CD14-positive monocyte (primary cell): ENCODE measurements around the gene DDX27. TPM values are rescaled to one million over a fixed set of nuclear protein-coding genes. Genes with fewer than 3 reads are reported as not detected.

ENCODE experiments used
- DNase-seq, 3 donors: peaks; one replicate each; pipeline ENCODE4 v3.0.0-alpha.2; 2011 to 2022
- H2AFZ ChIP-seq: 2 replicates; pipeline ENCODE4 v1.6.0; 2012; ENCODE audit warnings: mild to moderate bottlenecking, low read depth, low read length, inconsistent platforms; ENCODE audit not compliant: insufficient read depth, poor library complexity, severe bottlenecking
- H3K27ac ChIP-seq, 2 donors: 1 replicate in 1 of 2; 2 replicates in 1 of 2; pipeline ENCODE4 v1.5.1; 2012 to 2013; ENCODE audit warnings: low read length in 2 of 2, control low read depth in 1 of 2, inconsistent platforms in 1 of 2, low read depth in 1 of 2, mild to moderate bottlenecking in 1 of 2
- H3K27me3 ChIP-seq, 2 donors: one replicate each; pipeline versions ENCODE4 v1.6.0 to v1.6.1; 2011 to 2013; ENCODE audit warnings: low read length in 2 of 2; ENCODE audit not compliant: control insufficient read depth in 2 of 2, insufficient read depth in 2 of 2
- H3K36me3 ChIP-seq, 2 donors: replicated peaks in 1 of 2; 1 replicate in 1 of 2; 2 replicates in 1 of 2; pipeline versions ENCODE4 v1.5.1 to v1.6.1; 2012 to 2013; ENCODE audit warnings: low read length in 2 of 2, control low read depth in 1 of 2, inconsistent platforms in 1 of 2, mild to moderate bottlenecking in 1 of 2; ENCODE audit not compliant: insufficient read depth in 2 of 2, control insufficient read depth in 1 of 2
- H3K4me1 ChIP-seq, 2 donors: 1 replicate in 1 of 2; 2 replicates in 1 of 2; pipeline versions ENCODE4 v1.5.1 to v1.6.1; 2012 to 2013; ENCODE audit warnings: low read length in 2 of 2, control low read depth in 1 of 2, inconsistent platforms in 1 of 2, mild to moderate bottlenecking in 1 of 2, moderate library complexity in 1 of 2; ENCODE audit not compliant: insufficient read depth in 2 of 2, control insufficient read depth in 1 of 2
- H3K4me2 ChIP-seq: replicated peaks from 2 replicates; pipeline ENCODE3; 2012; ENCODE audit warnings: low read length, moderate library complexity, mild to moderate bottlenecking; ENCODE audit not compliant: poor library complexity, severe bottlenecking; ENCODE audit errors: extremely low read depth
- H3K4me3 ChIP-seq, 3 experiments: fragments of 200-600 bp in 1 of 3; sonication (generic) in 1 of 3; replicated peaks in 1 of 3; 1 replicate in 2 of 3; 2 replicates in 1 of 3; pipeline ENCODE4 v1.5.1; 2011 to 2013; ENCODE audit warnings: low read length in 3 of 3, mild to moderate bottlenecking in 3 of 3, control low read depth in 2 of 3, low read depth in 2 of 3, inconsistent platforms in 1 of 3, moderate library complexity in 1 of 3
- H3K79me2 ChIP-seq: 2 replicates; pipeline ENCODE4 v1.6.0; 2012; ENCODE audit warnings: mild to moderate bottlenecking, control low read depth, inconsistent platforms, low read length, moderate library complexity; ENCODE audit not compliant: insufficient read depth
- H3K9ac ChIP-seq: 2 replicates; pipeline ENCODE4 v1.6.0; 2017; ENCODE audit warnings: low read length, mild to moderate bottlenecking; ENCODE audit not compliant: insufficient read depth, poor library complexity, severe bottlenecking
- H3K9me3 ChIP-seq, 2 donors: replicated peaks in 1 of 2; 1 replicate in 1 of 2; 2 replicates in 1 of 2; pipeline versions ENCODE4 v1.5.1 to v1.6.1; 2012 to 2013; ENCODE audit warnings: low read length in 2 of 2, control low read depth in 1 of 2; ENCODE audit not compliant: control insufficient read depth in 1 of 2, insufficient read depth in 1 of 2
- H4K20me1 ChIP-seq: 2 replicates; pipeline ENCODE4 v1.6.0; 2012; ENCODE audit warnings: mild to moderate bottlenecking, low read length, control low read depth, moderate library complexity; ENCODE audit not compliant: insufficient read depth
- H3K27ac Mint-ChIP-seq, 7 donors: one replicate each; pipeline ENCODE4 v1.8.0; 2020; ENCODE audit warnings: mild to moderate bottlenecking in 7 of 7, mixed read lengths in 7 of 7, moderate library complexity in 6 of 7, inconsistent platforms in 2 of 7
- H3K27me3 Mint-ChIP-seq, 3 donors: one replicate each; pipeline ENCODE4 v1.8.0; 2021 to 2022; ENCODE audit warnings: low read depth in 3 of 3, mild to moderate bottlenecking in 3 of 3, mixed read lengths in 3 of 3, moderate library complexity in 3 of 3, inconsistent platforms in 1 of 3
- H3K36me3 Mint-ChIP-seq, 2 donors: one replicate each; pipeline ENCODE4 v1.8.0; 2020; ENCODE audit warnings: mixed read lengths in 2 of 2, inconsistent platforms in 1 of 2, mild to moderate bottlenecking in 1 of 2
- H3K4me1 Mint-ChIP-seq: one replicate; pipeline ENCODE4 v1.8.0; 2020; ENCODE audit warnings: mild to moderate bottlenecking, mixed read lengths
- H3K4me3 Mint-ChIP-seq, 2 donors: one replicate each; pipeline ENCODE4 v1.8.0; 2020; ENCODE audit warnings: mild to moderate bottlenecking in 2 of 2, mixed read lengths in 2 of 2, moderate library complexity in 1 of 2
- H3K9me3 Mint-ChIP-seq, 7 donors: one replicate each; pipeline ENCODE4 v1.8.0; 2020 to 2022; ENCODE audit warnings: mixed read lengths in 7 of 7, mild to moderate bottlenecking in 6 of 7, moderate library complexity in 6 of 7, inconsistent platforms in 2 of 7
- CTCF ChIP-seq: fragments of 200-600 bp; IDR thresholded peaks from one replicate; pipeline ENCODE4 v1.8.0; 2022; ENCODE audit warnings: antibody characterized with exemption, mild to moderate bottlenecking
- WGBS: methylation state at CpG from one replicate; pipeline ENCODE4 v1.1.5; 2013; ENCODE audit warnings: missing lambda C conversion rate; ENCODE audit not compliant: insufficient coverage; 5-methylcytosine and 5-hydroxymethylcytosine counted together
- intact Hi-C, 2 donors: fragments of 100-400 bp; cut with micrococcal nuclease; formaldehyde crosslinking; loops; one replicate each; pipeline versions ENCODE4 v1.15.0 to v1.15.1; 2023
- polyA plus RNA-seq, 3 donors: library from polyadenylated mRNA; depleted of rRNA in 1 of 3; unstranded in 2 of 3; stranded (reverse) in 1 of 3; fragments of 300-500 nt in 2 of 3; fragments of >200 nt in 1 of 3; fragmentation: Illumina TruSeq in 2 of 3; gene quantifications; 1 replicate in 2 of 3; 2 replicates in 1 of 3; pipeline ENCODE4 v1.2.3, GENCODE V29; 2012 to 2021

Gene DDX27
- polyA plus RNA-seq, 3 donors: 13.8 to 31.5 (median 17.7) TPM

GRCh38 chr20:49219924-49220831 is 962 bp downstream of the DDX27 start:
- Histone ChIP-seq H3K27ac (peak overlapping the region; percentile 79 to 97), H3K27me3 (no peaks in the 10 kb centered on the region), H3K4me3 (peak overlapping the region; percentile 77 to 94 (median 92)), H3K36me3 (peaks cover 36 to 41% of the 10 kb centered on the region in 2 donors), H3K4me2 (peak overlapping the region; percentile 97), H3K9ac (peak overlapping the region; percentile 80), H4K20me1 (no peaks in the 10 kb centered on the region), H2AFZ (peak overlapping the region; percentile 83), H3K79me2 (peaks cover 22% of the 10 kb centered on the region), H3K9me3 (no peaks in the 10 kb centered on the region), H3K4me1 (peaks cover 21 to 24% of the 10 kb centered on the region in 2 donors)
- intact Hi-C loops: loop anchor here in 1 of 2 donors (5.0 to 10.0 kb wide), 2 partner anchors 52 to 85 kb away; no protein-coding TSS in a partner anchor
- peaks cover 0 to 2% (median 0%) of the 10 kb centered on the region in 3 donors for H3K27me3 Mint-ChIP-seq
- peaks cover 35 to 41% of the 10 kb centered on the region in 2 donors for H3K36me3 Mint-ChIP-seq
- peak overlapping the region; percentile 89 to 99 for H3K4me3 Mint-ChIP-seq
- no peak for DNase-seq
- 74% methylated on average over 18 of the region's 28 CpGs for WGBS
- peak overlapping the region; percentile 94 to 99 (median 98) for H3K27ac Mint-ChIP-seq
- no peak for TF ChIP-seq CTCF
- peaks cover 0 to 4% (median 0%) of the 10 kb centered on the region in 7 donors for H3K9me3 Mint-ChIP-seq
- H3K4me1 Mint-ChIP-seq: peaks cover 23% of the 10 kb centered on the region

GRCh38 chr20:49225896-49226295 is 6.7 kb downstream of the DDX27 start:
- Mint-ChIP-seq H3K4me1 (peaks cover 12% of the 10 kb centered on the region), H3K4me3 (no peak overlapping the region), H3K27ac (peak overlapping the region in 4 of 7 donors; percentile 46 to 85 (median 49)), H3K36me3 (peaks cover 74 to 93% of the 10 kb centered on the region in 2 donors), H3K27me3 (peaks cover 0 to 2% (median 1%) of the 10 kb centered on the region in 3 donors), H3K9me3 (peaks cover 0 to 5% (median 0%) of the 10 kb centered on the region in 7 donors)
- intact Hi-C loops: no loop called here
- no peak overlapping the region for H2AFZ ChIP-seq
- DNase-seq: no peak
- peaks cover 11% of the 10 kb centered on the region in 2 donors for H3K4me1 ChIP-seq
- peaks cover 78 to 97% of the 10 kb centered on the region in 2 donors for H3K36me3 ChIP-seq
- H4K20me1 ChIP-seq: peaks cover under 1% of the 10 kb centered on the region
- no peaks in the 10 kb centered on the region for H3K9me3 ChIP-seq
- peaks cover 5% of the 10 kb centered on the region for H3K79me2 ChIP-seq
- WGBS: 88% methylated on average over 2 of the region's 7 CpGs
- H3K27ac ChIP-seq: no peak overlapping the region
- no peak overlapping the region for H3K4me2 ChIP-seq
- H3K27me3 ChIP-seq: no peaks in the 10 kb centered on the region
- H3K4me3 ChIP-seq: no peak overlapping the region
- H3K9ac ChIP-seq: no peak overlapping the region
- no peak for TF ChIP-seq CTCF
